NCI-H146 treated with DMSO at 0.1 percent for 48 hours (cell line): ENCODE results near the gene CDKL5.

Experiments used
- DNase-seq: peaks from one replicate; lab custom pipeline; 2025; ENCODE audit not compliant: unreplicated experiment; lab: John Stamatoyannopoulos, UW

Gene CDKL5

GRCh38 chrX:18691431-18691830, 266.0 kb downstream of the CDKL5 start:
- no peak for DNase-seq

DNA sequence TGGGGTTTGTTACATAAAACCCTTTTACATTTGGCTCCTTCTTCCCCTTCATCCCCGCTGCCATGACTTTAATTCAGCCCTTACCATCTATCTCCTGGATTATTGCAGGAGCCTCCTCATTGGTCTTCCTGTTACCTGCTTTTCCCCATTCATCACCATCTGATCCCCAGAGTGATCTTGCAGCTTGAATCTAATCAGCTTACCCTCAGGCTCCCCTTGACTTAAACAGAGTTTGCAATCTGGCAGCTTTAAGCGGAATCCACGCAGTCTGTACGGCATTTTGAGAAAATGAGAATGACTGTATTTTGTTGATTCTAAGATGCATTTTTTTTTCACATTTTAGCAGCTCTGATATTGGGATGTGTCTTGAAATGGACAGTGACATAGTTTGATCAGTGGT, 267.1 kb downstream of the CDKL5 start:
- DNase-seq = no peak

- DNase-seq = no peak
These were observed 271.2 kb downstream of the CDKL5 start for GRCh38 chrX:18696653-18697052.

DNA sequence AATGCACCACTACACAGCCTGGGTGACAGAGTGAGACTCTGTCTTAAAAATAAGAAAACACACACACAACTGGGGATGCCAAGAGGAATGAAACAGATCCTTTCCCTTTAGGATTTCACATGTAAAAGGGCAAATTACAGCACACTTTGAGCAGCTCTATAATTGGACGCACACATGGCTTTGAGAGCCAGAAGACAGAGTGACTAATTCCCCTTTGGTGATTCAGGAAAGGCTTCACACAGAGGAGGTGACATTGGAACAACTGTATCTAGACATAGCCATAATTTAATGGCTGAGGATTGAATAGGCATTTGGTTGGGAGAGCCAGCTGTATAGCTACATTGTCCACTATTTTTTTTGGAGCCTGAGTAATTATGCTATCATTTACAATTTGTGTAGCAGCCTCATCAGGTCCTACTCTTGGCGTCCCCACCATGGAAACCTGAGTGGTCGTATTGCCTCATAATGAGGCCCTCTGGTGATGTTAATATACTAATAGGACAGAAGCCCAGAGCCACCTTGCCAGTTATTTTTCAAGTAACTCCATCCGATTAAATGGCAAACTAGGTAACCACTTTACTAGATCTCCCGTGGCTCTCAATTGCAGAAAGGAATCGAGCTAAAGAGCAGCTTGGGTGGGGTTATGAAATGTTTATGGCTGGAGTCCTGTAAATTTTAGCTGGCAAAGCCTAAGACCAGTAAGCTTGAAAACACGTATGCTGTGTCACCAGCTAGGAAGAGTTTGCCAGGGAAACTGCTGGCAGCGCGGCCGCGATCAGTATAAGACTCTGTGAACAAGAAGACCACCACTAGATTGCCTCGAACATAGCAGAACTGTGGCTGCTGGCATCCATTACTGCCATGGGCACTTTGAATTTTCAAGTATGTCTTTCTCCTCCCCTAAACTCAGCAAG, 273.6 kb downstream of the CDKL5 start:
- DNase-seq = no peak

- DNase-seq = no peak
These were observed 276.4 kb downstream of the CDKL5 start for GRCh38 chrX:18701621-18702361.

DNA sequence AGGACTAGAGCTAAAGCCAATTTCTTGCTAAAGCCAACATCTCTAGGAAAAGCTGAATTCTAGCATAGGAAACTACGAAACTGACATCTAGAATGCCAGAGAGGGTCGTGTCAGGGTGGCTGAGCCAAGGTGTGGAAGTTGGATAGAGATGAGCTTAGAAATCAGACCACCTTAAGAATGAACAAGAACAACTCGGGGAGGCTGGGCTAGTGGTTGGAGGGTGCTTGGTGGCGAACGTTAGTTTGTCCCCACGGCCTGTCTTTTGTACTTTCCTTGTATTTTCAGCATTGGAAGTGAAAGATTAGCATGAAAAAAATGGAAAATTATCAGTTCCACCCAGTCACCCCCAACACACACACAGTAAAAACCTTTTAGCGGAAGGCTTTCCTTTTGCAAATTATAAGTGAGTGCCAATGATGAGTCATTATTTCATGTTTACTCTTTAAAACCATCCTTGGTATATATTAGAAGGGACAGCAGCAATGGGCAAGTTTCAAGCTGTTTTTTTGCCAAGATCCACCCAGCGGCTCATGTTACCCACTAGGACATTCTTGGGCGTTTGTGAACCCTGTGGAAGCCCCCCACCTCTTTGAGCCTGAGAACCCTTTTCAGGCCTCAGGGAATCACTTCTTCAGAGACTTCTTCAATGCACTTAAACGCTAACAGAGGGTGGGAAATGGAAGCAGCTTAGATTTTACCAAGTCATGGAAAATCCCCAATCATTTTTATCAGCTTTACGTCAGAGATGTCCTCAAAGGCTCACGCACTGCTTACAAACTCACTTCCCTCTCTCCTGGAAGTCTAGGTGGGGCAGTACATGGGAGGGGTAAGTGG, 277.2 kb downstream of the CDKL5 start:
- no peak for DNase-seq
